ENCODE results near the gene STX4. TPM values are rescaled to one million over a fixed set of nuclear protein-coding genes. Genes with fewer than 3 reads are reported as not detected.

The STX4 gene
- total RNA-seq, 1 donor from 2014 or later, result 21.9 TPM

GRCh38 chr16:31002250-31002700 lies 31.1 kb upstream of the STX4 start:
- DNase-seq (ENCODE audit: low read depth, low spot score), result no peak
- H3K27me3 Mint-ChIP-seq (ENCODE audit: low read depth), result peaks cover 14% of the 10 kb centered on the region
- H3K36me3 Mint-ChIP-seq (ENCODE audit: low read depth), result no peaks in the 10 kb centered on the region
- H3K4me3 Mint-ChIP-seq, result no peak overlapping the region
- peak overlapping the region; percentile 50 for H3K27ac Mint-ChIP-seq (ENCODE audit: unreplicated experiment)
- H3K9me3 Mint-ChIP-seq, result no peaks in the 10 kb centered on the region
- no peak for TF ChIP-seq CTCF (conservative IDR thresholded peaks at IDR 0.05)
- H3K4me1 Mint-ChIP-seq, result peaks cover 9% of the 10 kb centered on the region

DNA sequence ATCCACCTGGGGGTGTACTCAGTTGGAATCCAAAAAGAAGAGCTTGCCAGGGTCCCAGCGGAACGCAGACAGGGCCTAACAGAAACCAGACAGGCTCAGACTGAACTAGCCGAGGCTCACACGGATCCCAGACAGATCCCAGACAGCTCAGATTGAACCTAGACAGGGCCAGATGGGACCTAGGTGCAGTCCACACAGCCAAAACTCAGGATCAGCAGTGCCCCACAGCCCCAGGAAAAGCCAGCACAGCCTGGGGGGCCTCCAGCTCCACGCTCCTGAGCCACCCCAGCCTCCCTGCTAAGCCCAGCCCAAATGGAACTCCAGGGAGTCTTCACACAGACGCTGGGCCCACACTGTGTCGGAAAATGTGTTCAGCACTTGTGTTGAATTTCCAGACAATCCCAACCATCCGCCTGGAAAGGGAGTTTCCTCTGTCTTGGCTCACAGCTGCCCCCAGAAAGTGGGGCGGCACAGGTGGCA lies 30.5 kb upstream of the STX4 start:
- Mint-ChIP-seq H3K4me3 (no peak overlapping the region), H3K9me3 (no peaks in the 10 kb centered on the region), H3K27me3 (ENCODE audit: low read depth) (peaks cover 9% of the 10 kb centered on the region), H3K4me1 (peaks cover 9% of the 10 kb centered on the region), H3K27ac (ENCODE audit: unreplicated experiment) (no peak overlapping the region), H3K36me3 (ENCODE audit: low read depth) (no peaks in the 10 kb centered on the region)
- no peak for DNase-seq (ENCODE audit: low read depth, low spot score)
- no peak for TF ChIP-seq CTCF (conservative IDR thresholded peaks at IDR 0.05)

GRCh38 chr16:31003744-31004143 lies 29.6 kb upstream of the STX4 start:
- no peak for DNase-seq (ENCODE audit: low read depth, low spot score)
- Mint-ChIP-seq H3K27me3 (ENCODE audit: low read depth) (peaks cover 3% of the 10 kb centered on the region), H3K4me3 (no peak overlapping the region), H3K4me1 (peaks cover 9% of the 10 kb centered on the region), H3K9me3 (no peaks in the 10 kb centered on the region), H3K27ac (ENCODE audit: unreplicated experiment) (no peak overlapping the region), H3K36me3 (ENCODE audit: low read depth) (no peaks in the 10 kb centered on the region)
- no peak for TF ChIP-seq CTCF (conservative IDR thresholded peaks at IDR 0.05)

DNA sequence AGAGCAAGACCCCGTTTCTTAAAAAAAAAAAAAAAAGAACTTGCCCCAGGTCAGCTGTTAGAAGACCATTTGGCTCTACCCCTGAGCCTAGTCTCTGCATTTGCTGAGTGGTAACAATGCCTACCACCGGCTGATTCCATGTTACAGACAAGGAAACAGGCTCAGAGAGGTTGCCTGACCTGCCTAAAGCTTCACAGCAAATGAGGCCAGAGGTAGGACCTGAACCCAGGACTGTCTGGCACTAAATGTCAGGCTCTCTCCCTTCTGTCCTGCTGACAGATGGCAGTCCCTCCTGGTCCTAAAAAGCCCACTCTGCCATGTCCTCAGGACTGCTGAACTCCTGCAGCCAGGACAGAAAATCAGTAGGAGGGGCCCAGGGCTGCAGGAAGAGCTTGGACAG lies 28.7 kb upstream of the STX4 start:
- no peak for DNase-seq (ENCODE audit: low read depth, low spot score)
- peaks cover 5% of the 10 kb centered on the region for H3K27me3 Mint-ChIP-seq (ENCODE audit: low read depth)

GRCh38 chr16:31005350-31006085 lies 27.8 kb upstream of the STX4 start:
- DNase-seq (ENCODE audit: low read depth, low spot score), result no peak
- H3K9me3 Mint-ChIP-seq, result no peaks in the 10 kb centered on the region
- no peak overlapping the region for H3K4me3 Mint-ChIP-seq
- no peak for TF ChIP-seq CTCF (conservative IDR thresholded peaks at IDR 0.05)
- peaks cover 13% of the 10 kb centered on the region for H3K4me1 Mint-ChIP-seq
- H3K36me3 Mint-ChIP-seq (ENCODE audit: low read depth), result no peaks in the 10 kb centered on the region
- H3K27me3 Mint-ChIP-seq (ENCODE audit: low read depth), result peaks cover 9% of the 10 kb centered on the region
- no peak overlapping the region for H3K27ac Mint-ChIP-seq (ENCODE audit: unreplicated experiment)

More for the DNA sequence above, 28.7 kb upstream of the STX4 start:
- peaks cover 10% of the 10 kb centered on the region for H3K4me1 Mint-ChIP-seq
- no peak overlapping the region for H3K27ac Mint-ChIP-seq (ENCODE audit: unreplicated experiment)
- TF ChIP-seq CTCF (conservative IDR thresholded peaks at IDR 0.05), result no peak
- no peak overlapping the region for H3K4me3 Mint-ChIP-seq
- H3K36me3 Mint-ChIP-seq (ENCODE audit: low read depth), result no peaks in the 10 kb centered on the region
- no peaks in the 10 kb centered on the region for H3K9me3 Mint-ChIP-seq

All from neural crest cell (in vitro differentiated cells).